CD4-positive, alpha-beta T cell treated with Interleukin-4 for 1 hour (primary cell): ENCODE data around the gene TEX10.
"Not testable (repeated sequence)": the region's sequence is repeated elsewhere in the genome, so short reads cannot be mapped to it uniquely, and the experiment has no call there.

Experiments used
- DNase-seq, 2 donors: peaks; one replicate each; pipeline ENCODE4 v3.0.0-alpha.2; 2020 to 2022

The TEX10 gene

GRCh38 chr9:100352727-100353505 is at the start of gene TEX10:
Gene TEX10, minus strand, starts transcription at chr9:100352942. Its CDS starts 3,579 bp downstream, at chr9:100349363.
- DNase-seq, result peak; percentile 88 to 90

GRCh38 chr9:100401042-100401441 is 48.3 kb upstream of the TEX10 start:
- DNase-seq, result no peak

- no peak for DNase-seq
Measured at GRCh38 chr9:100397529-100398266, 45.0 kb upstream of the TEX10 start.

- no peak for DNase-seq
Measured at GRCh38 chr9:100396769-100397168, 44.0 kb upstream of the TEX10 start.

- DNase-seq, result no peak
Measured at GRCh38 chr9:100394816-100395215, 42.1 kb upstream of the TEX10 start.

- no peak for DNase-seq
Measured at GRCh38 chr9:100394032-100394695, 41.4 kb upstream of the TEX10 start.

- DNase-seq, result not testable (repeated sequence)
Measured at GRCh38 chr9:100392989-100393388, 40.2 kb upstream of the TEX10 start.

- DNase-seq, result no peak
Measured at GRCh38 chr9:100379862-100380261, 27.1 kb upstream of the TEX10 start.

- DNase-seq, result no peak
Measured at GRCh38 chr9:100377015-100377414, 24.3 kb upstream of the TEX10 start.

GRCh38 chr9:100375658-100376057 is 22.9 kb upstream of the TEX10 start:
- no peak for DNase-seq

- no peak for DNase-seq
Measured at GRCh38 chr9:100372648-100373047, 19.9 kb upstream of the TEX10 start.

GRCh38 chr9:100370064-100370723 is 17.5 kb upstream of the TEX10 start:
- DNase-seq, result no peak

- no peak for DNase-seq
Measured at GRCh38 chr9:100368672-100369071, 15.9 kb upstream of the TEX10 start.

GRCh38 chr9:100366121-100366520 is 13.4 kb upstream of the TEX10 start:
- no peak for DNase-seq

- no peak for DNase-seq
Measured at GRCh38 chr9:100364013-100364412, 11.3 kb upstream of the TEX10 start.

GRCh38 chr9:100359057-100359456 is 6.3 kb upstream of the TEX10 start:
- DNase-seq, result no peak

- DNase-seq, result no peak
Measured at GRCh38 chr9:100357501-100357900, 4.8 kb upstream of the TEX10 start.

- no peak for DNase-seq
Measured at GRCh38 chr9:100355561-100355960, 2.8 kb upstream of the TEX10 start.

GRCh38 chr9:100354121-100354800 is 1.5 kb upstream of the TEX10 start:
- DNase-seq, result no peak

GRCh38 chr9:100352201-100352726 is 478 bp downstream of the TEX10 start:
- DNase-seq, result peak in 1 of 2 donors; percentile 18

GRCh38 chr9:100351508-100351907 is 1.2 kb downstream of the TEX10 start:
- DNase-seq, result no peak

- DNase-seq, result no peak
Measured at GRCh38 chr9:100350188-100350587, 2.6 kb downstream of the TEX10 start.
